Coronary artery (tissue), 2 donors: ENCODE results near the gene CASD1.

Experiments used
- DNase-seq: peaks from one replicate; pipeline ENCODE4 v3.0.0-alpha.2; 2017; ENCODE audit warnings: low spot score
- H3K27ac ChIP-seq, 2 donors: fragments of 200-600 bp; sonication (generic); one replicate each; pipeline ENCODE4 v1.5.1; 2016 to 2019
- H3K4me3 ChIP-seq: fragments of 200-600 bp; sonication (generic); 2 replicates; pipeline ENCODE4 v1.5.1; 2016; ENCODE audit warnings: mild to moderate bottlenecking, moderate library complexity
- TF ChIP-seq, protein P1 (sequence below): fragments of 200-600 bp; sonication (generic); IDR thresholded peaks from one replicate; pipeline ENCODE4 v1.5.1; 2019; ENCODE audit warnings: antibody characterized with exemption

The CASD1 gene

DNA sequence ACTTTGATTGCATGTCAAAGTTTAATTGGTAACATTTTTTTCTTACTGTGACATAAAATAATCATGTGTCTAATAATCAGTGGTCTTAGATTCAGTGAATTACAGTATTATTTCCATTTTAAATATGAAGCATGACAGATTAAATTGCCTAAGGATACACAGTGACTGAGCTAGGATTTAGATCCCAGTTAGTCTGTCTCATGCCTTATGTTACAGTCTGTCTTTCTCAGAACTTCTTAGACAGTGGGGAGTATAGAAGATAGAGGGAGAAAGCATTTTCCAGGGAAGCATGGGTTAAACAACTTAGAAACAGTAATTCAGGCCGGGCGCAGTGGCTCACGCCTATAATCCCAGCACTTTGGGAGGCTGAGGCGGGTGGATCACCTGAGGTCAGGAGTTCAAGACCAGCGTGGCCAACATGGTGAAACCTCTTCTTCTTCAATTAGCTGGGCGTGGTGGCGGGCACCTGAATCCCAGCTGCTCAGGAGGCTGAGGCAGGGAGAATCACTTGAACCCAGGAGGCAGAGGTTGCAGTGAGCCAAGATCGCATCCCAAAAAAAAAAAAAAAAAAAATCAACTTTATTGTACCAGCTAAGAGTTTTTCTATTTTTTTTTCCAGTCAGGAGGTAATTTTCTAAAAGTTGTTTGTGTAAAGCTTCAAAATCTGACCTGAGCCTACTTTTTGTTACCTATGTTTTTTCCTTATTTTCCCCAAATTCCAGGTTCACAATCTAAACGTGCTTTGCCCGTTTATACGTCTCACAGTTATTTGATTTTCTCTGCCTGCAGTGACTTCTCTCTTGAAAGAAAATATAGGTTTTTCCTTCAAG, 3.3 kb downstream of the CASD1 start:
- no peak for DNase-seq
- H3K27ac ChIP-seq = no peak overlapping the region

DNA sequence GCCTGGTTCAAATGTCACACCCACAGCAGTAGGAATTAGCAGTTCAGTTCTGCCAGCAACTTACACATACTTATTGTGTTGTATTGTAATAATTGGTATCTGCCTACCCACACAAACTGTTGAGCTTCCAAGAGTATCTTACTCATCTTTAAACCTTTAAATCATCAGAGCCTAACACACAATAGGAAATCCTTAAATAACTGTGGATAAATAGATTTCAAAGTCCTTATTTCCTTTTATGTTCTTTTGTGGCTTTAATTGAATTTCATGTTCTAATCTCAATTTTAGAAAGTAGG, 3.9 kb downstream of the CASD1 start:
- no peak overlapping the region for H3K27ac ChIP-seq
- no peak overlapping the region for H3K4me3 ChIP-seq
- no peak for DNase-seq
- TF ChIP-seq, protein P1, sequence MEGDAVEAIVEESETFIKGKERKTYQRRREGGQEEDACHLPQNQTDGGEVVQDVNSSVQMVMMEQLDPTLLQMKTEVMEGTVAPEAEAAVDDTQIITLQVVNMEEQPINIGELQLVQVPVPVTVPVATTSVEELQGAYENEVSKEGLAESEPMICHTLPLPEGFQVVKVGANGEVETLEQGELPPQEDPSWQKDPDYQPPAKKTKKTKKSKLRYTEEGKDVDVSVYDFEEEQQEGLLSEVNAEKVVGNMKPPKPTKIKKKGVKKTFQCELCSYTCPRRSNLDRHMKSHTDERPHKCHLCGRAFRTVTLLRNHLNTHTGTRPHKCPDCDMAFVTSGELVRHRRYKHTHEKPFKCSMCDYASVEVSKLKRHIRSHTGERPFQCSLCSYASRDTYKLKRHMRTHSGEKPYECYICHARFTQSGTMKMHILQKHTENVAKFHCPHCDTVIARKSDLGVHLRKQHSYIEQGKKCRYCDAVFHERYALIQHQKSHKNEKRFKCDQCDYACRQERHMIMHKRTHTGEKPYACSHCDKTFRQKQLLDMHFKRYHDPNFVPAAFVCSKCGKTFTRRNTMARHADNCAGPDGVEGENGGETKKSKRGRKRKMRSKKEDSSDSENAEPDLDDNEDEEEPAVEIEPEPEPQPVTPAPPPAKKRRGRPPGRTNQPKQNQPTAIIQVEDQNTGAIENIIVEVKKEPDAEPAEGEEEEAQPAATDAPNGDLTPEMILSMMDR = no peak

More for the DNA sequence above, 3.3 kb downstream of the CASD1 start:
- TF ChIP-seq, protein P1 = no peak
- no peak overlapping the region for H3K4me3 ChIP-seq

DNA sequence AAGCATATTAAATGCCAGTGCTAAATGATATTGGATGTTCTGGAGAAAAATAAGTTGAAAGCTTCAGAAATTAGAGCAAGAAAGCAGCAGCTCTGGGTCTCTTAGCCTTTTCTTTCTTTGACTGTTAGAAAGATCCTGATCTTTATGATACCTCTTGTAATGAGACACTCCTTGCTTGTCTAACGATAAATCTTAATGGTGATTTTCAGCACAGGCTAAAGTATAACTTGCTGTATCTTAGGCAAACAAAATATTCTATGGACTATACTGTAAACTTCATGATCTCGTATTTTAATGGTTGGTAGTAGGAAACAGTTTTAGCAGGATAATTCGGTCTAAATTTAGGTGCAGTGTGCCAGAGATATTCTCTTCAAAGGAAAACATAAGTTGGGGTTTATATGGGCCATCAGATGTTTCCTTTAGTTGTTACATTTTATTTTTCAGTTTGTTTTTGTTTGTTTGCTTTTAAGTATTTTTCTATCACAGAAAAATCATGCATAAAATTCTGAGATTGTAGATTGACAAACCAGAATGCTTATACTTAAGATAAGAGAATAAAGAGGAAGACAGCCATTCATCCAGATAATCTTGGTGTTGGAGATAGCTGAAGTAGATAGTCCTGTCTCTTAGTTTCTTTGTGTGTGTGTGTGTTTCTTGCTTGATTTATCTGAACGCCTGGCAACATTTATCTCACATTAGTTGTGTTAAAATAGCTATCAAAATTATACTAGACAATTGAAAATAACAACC, 4.7 kb downstream of the CASD1 start:
- Histone ChIP-seq H3K27ac (no peak overlapping the region), H3K4me3 (no peak overlapping the region)
- TF ChIP-seq, protein P1 = no peak
- no peak for DNase-seq

DNA sequence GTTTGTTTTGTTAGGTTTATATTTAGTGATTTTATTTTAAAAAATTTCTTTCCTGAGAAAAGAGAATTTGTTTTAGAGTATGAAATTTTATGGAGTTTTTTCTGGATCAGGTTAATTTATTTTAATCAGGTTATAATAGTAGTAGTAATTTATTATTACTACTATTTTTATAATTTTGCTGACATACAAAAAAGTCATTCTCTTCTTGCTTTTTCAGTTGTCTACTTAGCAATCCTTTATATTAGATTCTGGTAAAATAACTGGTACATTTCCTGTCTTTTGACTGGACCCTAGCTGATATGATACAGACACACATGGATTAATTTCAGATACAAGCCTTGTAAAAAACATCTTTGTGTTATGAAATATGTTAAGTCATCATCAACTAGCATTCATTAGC, 5.3 kb downstream of the CASD1 start:
- no peak for DNase-seq
- TF ChIP-seq, protein P1 = no peak
- Histone ChIP-seq H3K4me3 (no peak overlapping the region), H3K27ac (no peak overlapping the region)

DNA sequence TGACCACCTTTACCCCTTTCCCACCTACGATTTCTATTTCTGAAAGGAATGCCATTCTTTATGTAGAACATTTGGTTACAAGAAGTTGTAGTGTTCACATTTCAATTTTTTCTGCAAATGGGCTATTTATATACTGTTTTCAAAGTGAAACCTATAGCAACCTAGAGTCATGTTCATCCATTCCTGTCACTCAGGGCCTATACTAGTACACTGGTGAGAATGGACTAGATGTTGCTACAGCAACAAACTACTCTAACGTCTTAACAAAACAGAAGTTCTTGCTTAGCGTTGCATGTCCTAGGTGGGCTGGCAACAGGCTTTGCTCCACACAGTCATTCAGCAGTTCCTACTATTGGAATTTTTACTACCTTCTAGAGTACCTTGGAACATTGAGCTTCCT, 16.3 kb downstream of the CASD1 start:
- no peak overlapping the region for H3K27ac ChIP-seq
- no peak for DNase-seq
- TF ChIP-seq, protein P1 = no peak
- H3K4me3 ChIP-seq = no peak overlapping the region

DNA sequence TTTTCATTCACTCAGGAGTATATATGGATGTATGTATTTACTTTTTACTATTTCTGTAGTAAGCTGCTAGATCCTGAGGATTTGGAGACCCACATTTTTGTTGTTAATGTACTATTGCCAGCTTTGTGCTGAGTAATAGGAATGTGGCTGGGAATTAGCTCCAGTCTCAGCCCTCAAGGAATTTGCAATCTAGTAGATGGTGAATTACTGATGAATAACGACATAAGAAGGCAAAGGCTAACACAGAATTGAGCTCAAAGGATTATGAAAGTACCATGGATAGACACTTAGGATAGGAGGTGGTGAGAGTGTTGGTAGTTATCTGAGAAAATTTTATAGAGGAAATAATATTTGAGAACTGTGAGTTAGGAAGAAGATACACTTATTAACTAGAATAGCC, 19.9 kb downstream of the CASD1 start:
- no peak overlapping the region for H3K4me3 ChIP-seq
- no peak overlapping the region for H3K27ac ChIP-seq
- TF ChIP-seq, protein P1 = no peak
- DNase-seq = no peak

DNA sequence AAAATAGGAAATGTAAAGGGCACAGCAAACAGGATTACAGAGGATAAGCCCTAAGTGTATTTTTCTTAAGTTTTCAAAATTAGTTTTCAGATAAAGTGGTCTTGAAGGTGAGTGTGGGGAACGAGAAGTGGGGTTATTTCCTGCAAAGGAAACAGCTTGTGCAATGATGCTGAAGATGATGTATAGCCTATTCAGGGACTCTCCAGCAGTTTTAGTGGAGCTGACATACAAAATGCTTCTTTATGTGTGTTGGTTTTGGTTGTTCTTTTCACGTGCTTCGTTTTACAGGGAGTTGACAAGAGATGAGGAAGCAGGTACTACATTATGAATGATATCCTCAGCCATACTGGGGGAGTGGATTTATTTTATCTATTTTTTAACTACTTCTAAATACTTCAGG, 20.5 kb downstream of the CASD1 start:
- no peak for DNase-seq
- no peak overlapping the region for H3K4me3 ChIP-seq
- TF ChIP-seq, protein P1 = no peak
- no peak overlapping the region for H3K27ac ChIP-seq
